ENCODE measurements around the gene EMC6. TPM values are rescaled to one million over a fixed set of nuclear protein-coding genes. Genes with fewer than 3 reads are reported as not detected.
A peak's percentile ranks its signal among the peaks of the same experiment; 100 is the strongest.

Gene EMC6
- total RNA-seq, 2 donors from 2014 or later = 59.4 to 69.5 TPM

DNA sequence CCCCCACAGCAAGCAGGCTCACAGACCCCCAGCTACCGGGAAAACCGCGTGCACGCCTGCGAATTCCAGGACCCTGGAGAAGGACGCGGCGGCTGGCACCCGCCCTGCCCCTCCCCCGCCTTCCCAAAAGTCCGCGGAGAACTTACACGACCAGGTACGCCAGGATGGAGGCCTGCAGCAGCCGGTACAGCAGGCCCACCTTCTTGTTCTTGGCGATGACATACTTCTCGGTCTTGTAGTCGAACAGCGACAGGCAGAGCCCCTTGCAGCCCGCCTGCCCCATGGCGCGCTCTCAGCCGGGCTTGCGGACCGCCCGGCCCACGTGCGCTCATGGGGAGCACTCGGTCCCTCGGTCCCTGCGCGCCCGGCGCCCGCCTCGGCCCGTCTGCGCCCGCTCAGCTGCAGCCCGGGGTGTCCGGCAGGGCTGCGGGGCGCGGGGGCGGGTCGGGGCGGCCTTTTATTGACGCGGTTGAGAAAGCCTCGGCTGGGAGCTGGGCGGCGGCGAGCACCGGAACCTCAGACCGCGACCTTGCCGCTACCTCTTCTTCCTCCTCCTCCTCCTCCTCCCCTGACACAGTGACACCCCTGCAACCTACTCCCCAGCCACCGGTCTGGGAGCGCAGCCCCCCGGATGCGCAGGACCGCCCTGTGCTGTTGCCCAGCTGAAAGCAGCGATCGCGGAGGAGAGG, 27.3 kb downstream of the EMC6 start, which contains the start of gene P2RX5:
Gene P2RX5 (minus strand): TSS at position 433 of the 689 bp plus-strand sequence. CDS start 150 bp downstream, at position 283.
- DNase-seq = peak; percentile 94
- TF ChIP-seq CTCF (conservative IDR thresholded peaks at IDR 0.05) = no peak
- Mint-ChIP-seq H3K27ac (no peak within 1 kb of the TSS), H3K36me3 (ENCODE audit: low read depth) (no peaks in the 10 kb centered on the region), H3K4me1 (no peaks in the 10 kb centered on the region), H3K9me3 (peaks cover 11% of the 10 kb centered on the region), H3K27me3 (ENCODE audit: insufficient read depth) (peaks cover 55% of the 10 kb centered on the region), H3K4me3 (peak within 1 kb of the TSS; percentile 50)
- 0 to 1% methylated on average over 10 to 59 of the region's 65 CpGs for WGBS, 2 experiments (ENCODE audit: insufficient coverage in 1 of 2, insufficient read length in 1 of 2)
- Histone ChIP-seq H3K4me1 (ENCODE audit: control insufficient read depth, insufficient read depth, low read length) (no peaks in the 10 kb centered on the region), H3K9ac (ENCODE audit: extremely low read depth, low read length, poor library complexity, severe bottlenecking) (no peak within 1 kb of the TSS), H3K4me3 (ENCODE audit: low read length) (peak within 1 kb of the TSS; percentile 58), H3K27me3 (ENCODE audit: control insufficient read depth, insufficient read depth, low read length, poor library complexity, severe bottlenecking) (peaks cover 50% of the 10 kb centered on the region), H3K27ac (ENCODE audit: low read depth, low read length) (no peak within 1 kb of the TSS), H3K9me3 (ENCODE audit: control insufficient read depth, low read length) (peaks cover 8% of the 10 kb centered on the region), H3K36me3 (ENCODE audit: control insufficient read depth, insufficient read depth, low read length) (no peaks in the 10 kb centered on the region)

GRCh38 chr17:3697103-3697476, 28.5 kb downstream of the EMC6 start:
- no peak overlapping the region for H3K9ac ChIP-seq (ENCODE audit: extremely low read depth, low read length, poor library complexity, severe bottlenecking)
- H3K27ac ChIP-seq (ENCODE audit: low read depth, low read length) = no peak overlapping the region
- Mint-ChIP-seq H3K27me3 (ENCODE audit: insufficient read depth) (peaks cover 55% of the 10 kb centered on the region), H3K36me3 (ENCODE audit: low read depth) (no peaks in the 10 kb centered on the region), H3K4me3 (no peak overlapping the region), H3K4me1 (no peaks in the 10 kb centered on the region), H3K27ac (no peak overlapping the region), H3K9me3 (peaks cover 17% of the 10 kb centered on the region)
- no peak for TF ChIP-seq CTCF (conservative IDR thresholded peaks at IDR 0.05)
- WGBS, 2 experiments (ENCODE audit: insufficient coverage in 1 of 2, insufficient read length in 1 of 2) = 77 to 83% methylated on average over 9 to 12 of the region's 12 CpGs
- H3K4me3 ChIP-seq (ENCODE audit: low read length) = no peak overlapping the region
- no peaks in the 10 kb centered on the region for H3K36me3 ChIP-seq (ENCODE audit: control insufficient read depth, insufficient read depth, low read length)
- H3K4me1 ChIP-seq (ENCODE audit: control insufficient read depth, insufficient read depth, low read length) = no peaks in the 10 kb centered on the region
- H3K9me3 ChIP-seq (ENCODE audit: control insufficient read depth, low read length) = peaks cover 8% of the 10 kb centered on the region
- DNase-seq = no peak
- peaks cover 50% of the 10 kb centered on the region for H3K27me3 ChIP-seq (ENCODE audit: control insufficient read depth, insufficient read depth, low read length, poor library complexity, severe bottlenecking)

- H3K4me3 Mint-ChIP-seq = no peak overlapping the region
- peaks cover 22% of the 10 kb centered on the region for H3K9me3 Mint-ChIP-seq
- peaks cover 8% of the 10 kb centered on the region for H3K9me3 ChIP-seq (ENCODE audit: control insufficient read depth, low read length)
- H3K27me3 ChIP-seq (ENCODE audit: control insufficient read depth, insufficient read depth, low read length, poor library complexity, severe bottlenecking) = peaks cover 50% of the 10 kb centered on the region
- H3K9ac ChIP-seq (ENCODE audit: extremely low read depth, low read length, poor library complexity, severe bottlenecking) = no peak overlapping the region
- H3K27ac ChIP-seq (ENCODE audit: low read depth, low read length) = no peak overlapping the region
- TF ChIP-seq CTCF (conservative IDR thresholded peaks at IDR 0.05) = no peak
- no peak overlapping the region for H3K27ac Mint-ChIP-seq
- no peaks in the 10 kb centered on the region for H3K36me3 ChIP-seq (ENCODE audit: control insufficient read depth, insufficient read depth, low read length)
- H3K4me3 ChIP-seq (ENCODE audit: low read length) = no peak overlapping the region
- no peak for DNase-seq
- peaks cover 4% of the 10 kb centered on the region for H3K36me3 Mint-ChIP-seq (ENCODE audit: low read depth)
- WGBS, 2 experiments (ENCODE audit: insufficient coverage in 1 of 2, insufficient read length in 1 of 2) = 90 to 100% methylated on average over 2 to 4 of the region's 4 CpGs
- no peaks in the 10 kb centered on the region for H3K4me1 ChIP-seq (ENCODE audit: control insufficient read depth, insufficient read depth, low read length)
- no peaks in the 10 kb centered on the region for H3K4me1 Mint-ChIP-seq
- H3K27me3 Mint-ChIP-seq (ENCODE audit: insufficient read depth) = peaks cover 53% of the 10 kb centered on the region
Measured at GRCh38 chr17:3698139-3698538, 29.5 kb downstream of the EMC6 start.
